ENCODE results near the gene ANKRD17. TPM values are rescaled to one million over a fixed set of nuclear protein-coding genes. Genes with fewer than 3 reads are reported as not detected.

Gene ANKRD17
- total and polyA plus RNA-seq, 7 donors: 6.0 to 55.1 (median 41.1) TPM

- Histone ChIP-seq H3K9me3 (no peaks in the 10 kb centered on the region), H3K36me3 (peaks cover 0 to 83% (median 12%) of the 10 kb centered on the region in 4 donors), H3K27me3 (no peaks in the 10 kb centered on the region), H3K27ac (no peak overlapping the region), H3K4me3 (no peak overlapping the region), H3K4me1 (no peaks in the 10 kb centered on the region)
- TF ChIP-seq, protein P1, sequence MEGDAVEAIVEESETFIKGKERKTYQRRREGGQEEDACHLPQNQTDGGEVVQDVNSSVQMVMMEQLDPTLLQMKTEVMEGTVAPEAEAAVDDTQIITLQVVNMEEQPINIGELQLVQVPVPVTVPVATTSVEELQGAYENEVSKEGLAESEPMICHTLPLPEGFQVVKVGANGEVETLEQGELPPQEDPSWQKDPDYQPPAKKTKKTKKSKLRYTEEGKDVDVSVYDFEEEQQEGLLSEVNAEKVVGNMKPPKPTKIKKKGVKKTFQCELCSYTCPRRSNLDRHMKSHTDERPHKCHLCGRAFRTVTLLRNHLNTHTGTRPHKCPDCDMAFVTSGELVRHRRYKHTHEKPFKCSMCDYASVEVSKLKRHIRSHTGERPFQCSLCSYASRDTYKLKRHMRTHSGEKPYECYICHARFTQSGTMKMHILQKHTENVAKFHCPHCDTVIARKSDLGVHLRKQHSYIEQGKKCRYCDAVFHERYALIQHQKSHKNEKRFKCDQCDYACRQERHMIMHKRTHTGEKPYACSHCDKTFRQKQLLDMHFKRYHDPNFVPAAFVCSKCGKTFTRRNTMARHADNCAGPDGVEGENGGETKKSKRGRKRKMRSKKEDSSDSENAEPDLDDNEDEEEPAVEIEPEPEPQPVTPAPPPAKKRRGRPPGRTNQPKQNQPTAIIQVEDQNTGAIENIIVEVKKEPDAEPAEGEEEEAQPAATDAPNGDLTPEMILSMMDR (IDR thresholded peaks at IDR 0.05): no peak
- TF ChIP-seq EP300 (IDR thresholded peaks at IDR 0.05): no peak
- DNase-seq: no peak
- 94 to 95% methylated on average over 1 of the region's 1 CpG for WGBS, 2 donors
- intact Hi-C loops (cut with DNase I): loop anchor here (10.0 kb wide), 1 partner anchor 49 kb away; no protein-coding TSS in a partner anchor
Measured at GRCh38 chr4:73133784-73134183, 124.8 kb downstream of the ANKRD17 start.

GRCh38 chr4:73131281-73131680, 127.3 kb downstream of the ANKRD17 start:
- intact Hi-C loops (cut with DNase I): loop anchor here (10.0 kb wide), 1 partner anchor 46 kb away; no protein-coding TSS in a partner anchor
- Histone ChIP-seq H3K27ac (no peak overlapping the region), H3K27me3 (no peaks in the 10 kb centered on the region), H3K4me1 (no peaks in the 10 kb centered on the region), H3K36me3 (peaks cover 0 to 72% (median 12%) of the 10 kb centered on the region in 4 donors), H3K4me3 (no peak overlapping the region), H3K9me3 (no peaks in the 10 kb centered on the region)
- TF ChIP-seq POLR2A (IDR thresholded peaks at IDR 0.05) (no peak), POLR2AphosphoS5 (IDR thresholded peaks at IDR 0.05) (no peak), EP300 (IDR thresholded peaks at IDR 0.05) (no peak)
- TF ChIP-seq, protein P1 (IDR thresholded peaks at IDR 0.05): no peak
- 71 to 83% methylated on average over 1 of the region's 1 CpG for WGBS, 2 donors
- DNase-seq: no peak

GRCh38 chr4:73129319-73129718, 129.3 kb downstream of the ANKRD17 start:
- WGBS, 2 donors: 94 to 96% methylated on average over 1 of the region's 1 CpG

GRCh38 chr4:73127839-73128453, 130.7 kb downstream of the ANKRD17 start:
- Histone ChIP-seq H3K27ac (no peak overlapping the region), H3K4me3 (no peak overlapping the region), H3K4me1 (no peaks in the 10 kb centered on the region), H3K9me3 (no peaks in the 10 kb centered on the region), H3K36me3 (peaks cover 0 to 71% (median 19%) of the 10 kb centered on the region in 4 donors), H3K27me3 (no peaks in the 10 kb centered on the region)
- DNase-seq: no peak
- no peak for TF ChIP-seq EP300 (IDR thresholded peaks at IDR 0.05)
- TF ChIP-seq, protein P1 (IDR thresholded peaks at IDR 0.05): peak in 2 of 4 experiments; percentile 19
- WGBS, 2 donors: 79 to 85% methylated on average over 3 of the region's 3 CpGs
- intact Hi-C loops (cut with DNase I): loop anchor here (10.0 kb wide), 1 partner anchor 127 kb away; the partner anchor contains the start of gene ANKRD17

More at GRCh38 chr4:73129319-73129718, 129.3 kb downstream of the ANKRD17 start:
- no peaks in the 10 kb centered on the region for H3K9me3 ChIP-seq
- peaks cover 0 to 71% (median 19%) of the 10 kb centered on the region in 4 donors for H3K36me3 ChIP-seq
- TF ChIP-seq EP300 (IDR thresholded peaks at IDR 0.05) (no peak), POLR2A (IDR thresholded peaks at IDR 0.05) (no peak), POLR2AphosphoS5 (IDR thresholded peaks at IDR 0.05) (no peak)
- TF ChIP-seq, protein P1 (IDR thresholded peaks at IDR 0.05): no peak
- no peaks in the 10 kb centered on the region for H3K4me1 ChIP-seq
- no peak overlapping the region for H3K4me3 ChIP-seq
- no peak for DNase-seq
- no peak overlapping the region for H3K27ac ChIP-seq
- H3K27me3 ChIP-seq: no peaks in the 10 kb centered on the region
- intact Hi-C loops (cut with DNase I): loop anchor here (10.0 kb wide), 1 partner anchor 125 kb away; the partner anchor contains the start of gene ANKRD17

Data from sigmoid colon (tissue), 7 donors.